NCI-H82 treated with DMSO at 0.1 percent for 48 hours (cell line): Measurements from ENCODE around the gene DCP1A.
"Not testable (repeated sequence)": the region's sequence is repeated elsewhere in the genome, so short reads cannot be mapped to it uniquely, and the experiment has no call there.

Experiments
- DNase-seq: peaks from one replicate; lab custom pipeline; 2025; ENCODE audit not compliant: unreplicated experiment; lab: John Stamatoyannopoulos, UW

The DCP1A gene

DNA sequence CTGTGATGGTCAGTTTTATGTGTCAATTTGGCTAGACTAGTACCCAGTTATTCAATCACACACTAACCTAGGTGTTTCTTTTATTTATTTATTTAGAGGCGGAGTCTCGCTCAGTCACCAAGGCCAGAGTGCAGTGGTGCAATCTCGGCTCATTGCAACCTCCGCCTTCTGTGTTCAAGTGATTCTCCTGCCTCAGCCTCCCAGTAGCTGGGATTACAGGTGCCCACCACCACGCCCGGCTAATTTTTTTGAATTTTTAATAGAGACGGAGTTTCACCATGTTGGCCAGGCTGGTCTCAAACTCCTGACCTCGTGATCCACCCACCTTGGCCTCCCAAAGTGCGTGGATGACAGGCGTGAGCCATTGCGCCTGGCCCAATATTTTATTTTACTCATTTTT is 78.2 kb downstream of the DCP1A start:
- DNase-seq = not testable (repeated sequence)

DNA sequence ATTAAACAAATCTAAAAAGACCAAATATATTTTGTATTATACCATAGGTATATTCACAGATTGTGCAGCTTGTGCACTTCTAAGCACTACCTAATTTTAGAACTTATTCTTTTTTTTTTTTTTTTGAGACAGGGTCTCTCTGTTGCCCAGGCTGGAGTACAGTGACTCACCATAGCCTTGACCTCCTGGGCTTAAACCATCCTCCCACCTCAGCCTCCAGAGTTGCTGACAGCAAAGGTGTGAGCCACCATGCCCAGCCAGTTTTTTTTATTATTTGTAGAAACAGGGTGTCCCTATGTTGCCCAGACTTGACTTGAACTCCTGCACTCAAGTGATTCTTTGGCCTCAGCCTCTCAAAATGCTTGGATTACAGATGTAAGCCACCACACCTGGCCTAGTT is 79.6 kb downstream of the DCP1A start:
- DNase-seq = no peak

DNA sequence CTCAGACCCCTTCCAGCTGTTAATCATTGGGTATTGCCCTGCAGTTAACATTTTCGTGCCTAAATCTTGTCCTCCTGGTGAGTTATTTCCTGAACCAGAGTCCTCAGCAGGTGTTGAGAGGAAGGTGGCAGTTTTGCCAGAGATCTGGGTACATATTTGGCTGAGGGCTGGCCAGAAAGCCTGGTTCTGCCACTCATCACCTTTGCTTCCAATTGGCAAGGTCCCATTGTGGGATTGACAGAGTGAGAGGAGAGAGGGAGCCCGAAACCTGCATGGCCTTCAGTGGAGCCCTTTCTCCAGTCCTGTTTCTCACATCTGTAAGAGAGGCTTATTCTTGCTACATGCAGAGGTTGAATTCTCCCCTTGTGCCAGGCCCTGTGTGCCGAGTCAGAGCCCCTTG is 82.6 kb downstream of the DCP1A start:
- DNase-seq = no peak

DNA sequence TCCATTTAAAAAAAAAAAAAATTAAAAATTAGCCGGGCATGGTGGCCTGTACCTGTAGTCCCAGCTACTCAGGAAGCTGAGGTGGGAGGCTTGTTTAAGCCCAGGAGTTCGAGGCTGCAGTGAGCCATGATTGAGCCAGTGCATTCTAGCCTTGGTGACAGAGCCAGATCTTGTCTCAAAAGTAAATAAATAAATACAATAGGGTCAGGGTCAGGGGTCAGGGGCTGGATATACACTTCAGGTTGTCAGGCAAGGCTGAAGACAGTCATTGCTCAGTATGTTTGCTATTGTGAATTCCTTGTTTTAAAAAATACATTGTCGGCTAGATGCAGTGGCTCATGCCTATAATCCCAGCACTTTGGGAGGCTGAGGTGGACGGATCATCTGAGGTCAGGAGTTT is 83.4 kb downstream of the DCP1A start:
- DNase-seq = no peak

DNA sequence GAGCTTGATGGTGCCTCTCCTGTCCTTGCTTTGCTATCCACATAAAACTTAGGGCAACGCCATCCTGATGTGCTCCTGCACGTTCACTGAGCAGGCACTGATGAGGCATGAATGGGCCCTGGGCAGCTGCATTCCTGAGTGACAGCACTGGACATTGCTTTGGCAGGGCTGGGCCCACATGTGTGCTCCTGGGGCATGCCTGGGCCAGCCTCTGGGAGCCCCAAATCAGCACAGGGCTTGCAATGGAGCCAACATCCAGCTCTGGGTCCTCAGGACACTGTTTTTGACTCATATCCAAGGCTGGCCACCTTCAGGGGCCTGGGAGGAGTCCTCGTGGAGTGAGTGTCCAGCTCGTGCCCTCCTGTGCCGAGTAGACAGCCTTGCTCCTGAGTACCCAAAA is 85.6 kb downstream of the DCP1A start:
- no peak for DNase-seq

DNA sequence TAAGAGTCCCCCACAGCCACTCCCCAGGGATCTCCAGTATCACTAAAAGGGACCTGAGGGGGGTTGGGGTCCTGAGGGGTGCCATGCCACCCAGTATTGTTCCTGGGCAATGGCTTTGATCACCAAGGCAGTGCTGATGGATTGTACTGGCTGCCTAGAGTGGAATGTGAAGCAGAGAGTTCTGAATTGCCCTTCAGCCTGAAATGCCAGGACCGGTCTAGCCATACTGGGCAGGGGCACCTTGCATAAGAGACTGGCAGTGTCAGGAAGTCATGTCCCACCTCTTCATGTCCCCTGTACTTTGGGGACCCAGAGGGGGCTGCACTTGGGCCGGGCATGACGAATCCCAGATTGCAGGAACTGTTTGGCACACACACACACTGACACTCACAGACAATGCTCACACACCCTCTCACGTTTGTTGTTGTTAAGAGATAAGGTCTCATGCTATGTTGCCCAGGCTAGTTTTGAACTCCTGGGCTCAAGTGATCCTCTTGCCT is 87.0 kb downstream of the DCP1A start:
- no peak for DNase-seq

DNA sequence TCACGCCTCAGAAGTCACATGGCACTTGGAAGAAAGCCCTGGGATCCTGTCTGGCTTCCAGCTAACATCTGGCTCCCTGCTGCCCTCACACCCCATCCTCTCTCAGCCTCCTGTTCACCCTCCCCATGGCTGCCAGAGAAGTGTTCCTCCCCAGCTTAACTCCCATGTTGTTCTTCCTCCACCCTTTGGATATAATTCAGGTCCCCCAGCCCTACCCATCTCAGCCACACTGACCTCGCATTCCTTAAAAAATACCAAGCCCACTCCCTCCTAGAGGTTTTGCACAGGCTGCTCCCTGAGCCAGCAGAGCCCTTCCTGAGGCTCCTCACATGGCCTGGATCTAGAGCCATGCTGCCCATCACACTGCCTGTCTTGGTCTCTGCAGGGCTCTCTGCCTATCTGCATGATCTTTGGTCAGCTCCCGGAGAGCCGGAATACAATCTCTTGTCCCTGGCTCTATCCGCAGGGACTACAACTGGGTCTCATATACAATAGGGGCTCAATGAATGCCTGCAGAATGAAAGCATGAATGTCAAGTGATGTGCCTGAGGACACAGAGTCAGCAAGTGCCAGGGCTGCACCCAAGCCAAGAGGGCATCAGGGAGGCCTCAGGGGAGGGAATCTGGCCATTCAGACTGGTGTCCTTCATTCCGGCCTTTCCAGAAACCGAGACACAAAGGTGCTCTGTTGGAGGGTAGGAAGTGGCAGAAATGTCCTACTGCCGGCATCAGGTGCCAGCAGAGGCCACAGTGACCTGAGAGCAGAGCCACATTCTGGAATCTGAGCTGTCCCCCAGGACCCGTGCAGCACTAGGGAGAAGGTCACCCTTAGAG is 87.7 kb downstream of the DCP1A start:
- DNase-seq = peak; percentile 2

DNA sequence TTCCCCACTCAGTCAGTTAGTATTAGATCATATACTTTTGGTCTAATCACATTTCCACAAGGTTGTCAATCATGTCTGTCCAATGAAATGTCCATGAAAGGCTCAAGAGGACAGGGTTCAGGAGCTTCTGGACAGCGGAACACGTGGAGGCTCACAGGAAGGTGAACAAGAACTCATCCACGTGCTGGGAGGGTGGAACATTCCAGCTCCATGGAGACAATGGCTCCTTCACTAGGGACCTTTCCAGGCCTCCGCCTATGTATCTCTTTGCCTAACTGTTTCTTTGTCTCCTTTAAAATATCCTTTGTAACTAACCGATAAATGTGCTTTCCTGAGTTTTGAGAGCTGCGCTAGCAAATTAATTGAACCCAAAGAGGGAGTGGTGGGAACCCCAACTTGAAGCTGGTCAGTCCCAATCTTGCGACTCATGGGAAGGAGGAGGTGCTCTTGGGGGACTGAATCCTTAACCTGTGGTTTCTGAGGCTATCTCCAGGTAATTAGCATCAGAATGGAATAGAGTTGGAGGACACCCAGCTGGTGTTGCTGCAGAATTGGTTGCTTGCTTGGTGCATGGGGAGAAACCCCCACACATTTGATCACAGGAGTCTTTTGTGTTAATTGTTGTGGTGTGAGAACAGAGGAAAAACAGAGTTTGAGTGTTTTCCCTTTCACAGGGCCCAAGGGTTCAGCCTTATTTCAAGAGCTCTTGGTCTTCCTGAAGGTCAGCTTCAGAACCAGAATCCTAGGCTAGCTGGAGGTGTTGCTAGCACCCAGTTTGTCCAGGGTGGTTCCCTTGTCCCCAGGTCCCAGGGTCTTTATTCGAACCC is 88.5 kb downstream of the DCP1A start:
- DNase-seq = no peak

DNA sequence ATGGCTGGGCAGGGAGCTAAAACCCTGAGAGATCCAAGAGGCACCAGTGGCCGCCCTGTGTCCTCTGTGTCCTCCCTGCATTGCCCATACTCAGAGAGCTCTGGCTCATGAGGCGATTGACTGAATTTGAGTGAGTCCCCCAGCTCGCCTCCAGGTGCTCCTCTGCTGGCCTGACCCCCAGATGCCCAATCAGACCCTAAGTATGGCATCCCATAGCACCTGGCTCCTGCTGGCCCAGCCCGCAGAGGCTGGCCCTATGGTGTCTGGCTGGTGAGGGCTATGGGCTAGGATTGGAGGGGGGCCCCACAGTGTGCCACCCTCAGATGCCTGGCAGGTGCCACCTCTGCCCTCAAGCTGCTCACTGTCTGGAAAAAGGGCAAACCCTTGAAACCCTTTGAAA is 89.9 kb downstream of the DCP1A start:
- DNase-seq = no peak

DNA sequence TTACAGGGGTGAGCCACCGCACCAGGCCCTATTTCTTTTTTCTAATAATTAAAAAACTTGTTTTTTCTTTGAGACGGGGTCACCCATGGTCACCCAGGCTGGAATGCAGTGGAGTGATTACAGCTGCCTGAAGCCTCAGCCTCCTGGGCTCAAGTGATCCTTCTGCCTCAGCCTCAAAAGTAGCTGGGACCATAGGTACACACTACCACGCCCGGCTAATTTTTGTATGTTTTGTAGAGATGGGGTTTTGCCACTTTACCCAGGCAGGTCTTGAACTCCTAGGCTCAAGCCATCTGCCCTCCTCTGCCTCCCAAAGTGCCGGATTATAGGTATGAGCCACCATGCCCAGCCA is 90.7 kb downstream of the DCP1A start:
- DNase-seq = no peak

DNA sequence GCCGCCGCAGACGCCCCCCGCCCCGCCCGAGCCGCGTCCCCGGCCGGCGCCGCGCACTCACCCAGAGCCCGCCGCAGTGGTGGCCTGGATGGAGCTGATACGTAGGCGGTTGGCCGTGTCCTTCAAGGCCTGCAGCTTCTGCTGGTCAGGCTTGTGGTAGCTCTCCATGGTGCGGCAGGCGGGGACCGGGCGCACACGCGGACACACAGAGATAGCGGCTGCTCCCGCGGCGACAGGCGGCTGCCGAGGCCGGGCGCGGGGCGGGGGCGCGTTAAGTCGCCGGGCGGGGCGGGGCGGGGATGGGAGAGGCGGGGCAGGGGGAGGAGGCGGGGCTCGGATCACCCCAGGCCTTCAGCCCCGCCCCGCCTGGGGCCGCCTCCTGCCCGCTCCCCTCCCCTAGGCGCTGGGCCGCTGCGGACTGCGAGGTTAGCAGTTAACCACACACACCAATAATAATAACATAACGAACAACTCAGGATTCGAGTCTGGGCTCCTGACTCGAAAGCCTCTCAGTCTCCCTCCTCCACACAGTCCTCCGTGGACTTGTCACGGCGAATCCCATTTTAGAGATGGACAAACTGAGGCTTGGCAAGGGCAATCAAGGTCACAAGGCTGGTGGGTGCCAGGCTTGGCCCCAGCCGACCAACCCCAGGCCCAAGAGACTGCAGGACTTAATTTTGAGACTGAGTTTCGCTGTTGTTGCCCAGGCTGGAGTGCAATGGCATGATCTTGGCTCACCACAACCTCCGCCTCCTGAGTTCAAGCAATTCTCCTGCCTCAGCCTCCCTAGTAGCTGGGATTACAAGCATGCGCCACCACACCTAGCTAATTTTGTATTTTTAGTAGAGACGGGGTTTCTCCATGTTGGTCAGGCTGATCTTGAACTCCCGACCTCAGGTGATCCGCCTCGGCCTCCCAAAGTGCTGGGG is 91.3 kb downstream of the DCP1A start, which contains the start of gene TKT:
Gene TKT, minus strand, starts transcription at position 248 of the 929 bp plus-strand sequence. Its CDS starts 80 bp downstream, at position 168.
- DNase-seq = peak; percentile 56

DNA sequence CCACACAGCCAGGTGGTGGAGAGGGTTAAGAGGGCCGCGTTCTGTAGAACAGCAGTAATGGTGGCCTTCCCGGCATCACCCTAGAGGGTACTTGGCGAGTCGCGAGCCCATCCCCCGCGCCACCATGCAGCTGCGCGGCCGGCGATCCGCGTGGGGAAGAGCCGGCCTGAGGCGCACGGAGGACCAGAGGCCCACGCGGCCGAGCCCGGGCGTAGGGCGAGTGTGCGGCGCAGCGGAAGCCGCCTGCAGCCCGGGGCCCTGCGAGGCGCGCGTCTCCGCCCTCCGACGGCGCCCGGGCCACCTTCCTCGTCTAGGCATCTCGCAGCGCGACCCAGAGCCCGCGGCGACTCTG is 91.9 kb downstream of the DCP1A start:
- DNase-seq = no peak

DNA sequence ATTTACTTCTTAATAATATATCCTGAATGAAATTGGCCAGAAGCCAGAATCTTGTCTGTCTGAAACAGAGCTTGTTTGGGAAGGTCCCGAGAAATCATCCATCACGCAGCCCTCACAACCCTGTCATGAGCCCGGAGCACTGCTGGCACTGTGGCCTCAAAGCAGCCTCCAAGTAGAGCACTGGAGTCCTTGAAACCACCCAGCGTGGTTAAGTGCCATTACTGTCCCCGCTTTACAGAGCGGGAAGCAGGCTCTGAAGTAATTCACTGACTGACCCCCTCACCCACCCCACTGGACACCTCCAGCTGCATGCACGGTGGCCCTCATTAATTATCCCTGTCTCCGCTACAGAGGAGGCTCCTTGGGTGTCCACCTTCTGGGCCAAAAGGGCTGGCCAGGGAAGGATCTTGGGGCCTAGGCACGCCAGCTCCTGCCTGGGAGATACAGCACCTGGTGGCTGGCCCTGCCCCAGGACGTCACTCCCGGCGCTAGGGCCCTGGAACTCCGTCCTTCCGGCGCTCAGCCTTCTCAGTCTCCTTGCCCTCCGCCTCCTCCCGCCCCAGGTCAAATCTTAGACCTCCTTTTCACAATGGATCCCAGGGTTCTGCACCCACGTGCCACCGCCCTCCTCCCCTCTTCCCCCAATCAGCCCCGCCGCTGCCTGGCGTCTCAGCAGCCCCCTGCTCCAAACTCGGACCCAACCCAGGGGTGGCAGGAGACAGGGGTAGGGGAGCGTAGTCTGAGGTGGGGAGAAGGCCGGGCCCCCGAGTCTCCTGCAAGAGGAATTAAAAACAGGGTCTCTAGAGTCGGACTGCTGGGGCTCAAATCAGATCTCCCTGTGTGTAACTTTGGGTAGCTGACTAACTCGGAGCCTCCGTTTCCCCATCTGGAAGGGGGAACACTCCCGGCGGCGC is 92.6 kb downstream of the DCP1A start:
- DNase-seq = no peak

DNA sequence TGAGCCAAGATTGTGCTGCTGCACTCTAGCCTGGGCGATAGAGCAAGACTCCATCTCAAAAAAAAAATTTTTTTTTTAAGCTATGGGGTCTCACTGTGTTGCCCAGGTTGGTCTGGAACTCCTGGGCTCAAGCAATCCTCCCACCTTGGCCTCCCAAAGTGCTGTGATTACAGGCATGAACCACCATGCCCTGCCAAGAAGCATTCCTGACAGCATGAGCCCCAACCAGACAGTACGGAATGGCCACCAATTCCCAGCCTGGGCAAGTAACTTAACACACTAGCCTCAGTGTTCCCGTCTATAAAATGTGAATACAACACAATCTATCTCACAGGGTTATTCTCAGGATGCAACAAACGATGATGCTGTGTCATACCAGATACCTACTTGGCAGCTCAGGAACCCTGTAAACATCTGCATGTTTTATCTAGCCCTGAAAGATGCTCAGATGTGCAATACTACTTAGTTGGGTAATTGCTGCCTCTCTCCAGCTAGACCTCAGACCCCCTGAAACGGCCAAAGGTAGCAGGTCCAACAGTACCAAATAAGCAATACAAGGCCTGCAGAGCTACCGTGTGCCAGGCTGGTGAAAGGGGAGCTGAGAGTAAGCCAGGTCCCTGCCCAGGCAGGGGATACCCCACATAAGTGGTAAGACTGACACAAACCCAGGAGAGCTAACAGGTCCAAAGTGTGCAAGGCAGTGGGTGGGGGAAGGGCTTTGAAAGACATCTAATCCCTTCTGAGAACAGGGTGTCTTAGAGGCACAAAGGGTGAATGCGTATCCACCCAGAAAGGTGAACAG is 93.4 kb downstream of the DCP1A start:
- DNase-seq = no peak

DNA sequence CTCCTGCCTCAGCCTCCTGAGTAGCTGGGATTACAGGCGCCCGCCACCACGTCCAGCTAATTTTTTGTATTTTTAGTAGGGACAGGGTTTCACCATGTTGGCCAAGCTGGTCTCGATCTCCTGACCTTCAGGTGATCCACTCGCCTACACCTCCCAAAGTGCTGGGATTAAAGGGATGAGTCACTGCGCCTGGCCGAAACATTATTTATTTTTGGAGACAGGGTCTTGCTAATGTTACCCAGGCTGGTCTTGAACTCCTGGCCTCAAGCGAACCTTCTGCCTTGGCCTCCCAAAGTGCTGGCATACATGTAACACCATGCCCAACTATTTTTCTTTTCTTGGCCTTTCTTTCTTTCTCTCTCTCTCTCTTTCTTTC is 94.4 kb downstream of the DCP1A start:
- DNase-seq = not testable (repeated sequence)

DNA sequence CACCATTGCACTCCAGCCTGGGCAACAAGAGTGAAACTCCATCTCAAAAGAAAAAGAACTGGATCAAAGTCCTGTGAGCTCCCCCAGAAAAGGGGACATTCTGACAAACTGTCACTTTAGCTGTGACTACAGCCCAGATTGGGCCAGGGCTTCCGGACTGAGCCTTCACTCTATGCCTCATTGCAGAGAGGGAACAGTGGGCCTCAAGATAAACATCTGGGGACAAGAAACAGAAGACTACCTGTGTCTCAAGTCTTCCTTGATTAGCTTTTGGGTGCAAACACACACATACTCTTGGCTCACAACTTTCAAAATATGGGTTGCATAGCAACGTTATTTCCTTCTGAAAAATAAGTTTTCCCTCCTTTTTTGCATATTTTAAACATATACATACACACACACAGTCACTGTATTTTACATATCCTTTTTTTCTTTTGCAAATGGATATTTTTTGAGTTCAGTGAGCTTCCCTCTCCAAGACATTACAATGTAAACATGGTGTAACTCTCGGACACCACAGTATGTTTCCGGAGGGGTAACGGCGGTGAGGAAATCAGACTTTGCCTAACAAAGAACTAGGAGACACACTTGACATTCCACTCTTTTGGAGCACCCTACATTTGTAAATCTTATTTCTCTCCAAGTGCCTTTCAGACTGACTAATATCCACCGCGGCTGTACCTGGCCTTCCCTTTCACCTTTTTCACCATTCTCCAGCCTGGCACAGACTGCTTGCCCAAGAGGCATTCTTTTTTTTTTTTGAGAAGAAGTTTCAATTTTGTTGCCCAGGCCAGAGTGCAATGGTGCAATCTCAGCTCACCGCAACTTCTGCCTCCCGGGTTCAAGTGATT is 95.0 kb downstream of the DCP1A start:
- no peak for DNase-seq

DNA sequence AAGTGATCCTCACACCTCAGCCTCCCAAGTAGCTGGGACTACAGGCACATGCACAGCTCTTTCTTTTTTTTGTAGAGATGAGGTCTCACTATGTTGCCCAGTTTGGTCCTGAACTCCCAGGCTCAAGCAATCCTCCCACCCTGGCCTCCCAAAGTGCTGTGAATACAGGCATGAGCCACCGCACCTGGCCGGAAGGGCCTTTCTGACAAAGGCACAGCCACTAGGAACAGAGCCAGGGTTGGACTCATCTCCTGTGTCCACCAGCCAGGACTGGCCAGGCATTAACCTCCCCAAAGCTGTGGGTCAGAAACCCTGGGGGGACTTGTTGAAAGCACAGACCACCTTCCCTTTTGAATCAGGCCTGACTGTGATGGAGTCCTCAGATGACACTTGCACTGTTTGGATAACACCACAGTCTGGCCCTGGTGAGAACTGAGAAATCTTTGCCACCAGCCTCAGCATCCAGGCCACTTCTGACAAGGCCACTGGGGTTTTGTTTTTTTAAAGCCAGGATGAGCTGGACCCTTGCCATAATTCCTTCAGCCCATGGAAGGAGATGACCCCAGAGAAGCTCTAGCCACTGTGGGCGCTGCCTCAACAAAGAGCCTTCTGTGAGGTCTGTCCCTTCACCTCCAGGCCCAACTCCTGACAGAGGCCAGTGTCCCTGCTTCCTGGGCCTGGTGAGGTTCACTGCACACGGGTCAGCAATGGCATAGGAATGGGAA is 96.3 kb downstream of the DCP1A start:
- no peak for DNase-seq

DNA sequence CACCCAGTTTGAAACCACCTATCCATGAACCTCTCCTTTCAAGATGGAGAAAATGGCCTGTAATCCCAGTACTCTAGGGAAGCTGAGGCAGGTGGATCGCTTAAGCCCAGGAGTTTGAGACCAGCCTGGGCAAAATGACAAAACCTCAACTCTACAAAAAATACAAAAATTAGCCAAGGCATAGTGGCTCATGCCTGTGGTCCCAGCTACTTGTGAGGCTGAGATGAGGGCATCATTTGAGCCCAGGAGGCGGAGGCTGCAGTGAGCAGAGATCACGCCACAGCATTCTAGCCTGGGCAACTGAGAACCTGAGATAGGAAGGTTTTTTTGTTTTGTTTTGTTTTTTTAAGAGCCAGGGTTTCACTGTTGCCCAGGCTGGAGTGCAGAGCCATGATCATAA is 96.9 kb downstream of the DCP1A start:
- no peak for DNase-seq
